Dedifferentiated amniotic fluid mesenchymal stem cell (primary cell): ENCODE measurements around the gene FLNB.

Experiments used
- DNase-seq: peaks from one replicate; pipeline ENCODE4 v3.0.0-alpha.2; 2016; ENCODE audit errors: extremely low spot score

FLNB gene

GRCh38 chr3:58179235-58180098 lies 171.2 kb downstream of the FLNB start:
- no peak for DNase-seq

- DNase-seq, result no peak
Observed at GRCh38 chr3:58180099-58180880, 172.1 kb downstream of the FLNB start.

- DNase-seq, result no peak
Observed at GRCh38 chr3:58180940-58181587, 172.8 kb downstream of the FLNB start.

- no peak for DNase-seq
Observed at GRCh38 chr3:58183221-58183620, 175.0 kb downstream of the FLNB start.

GRCh38 chr3:58183891-58184290 lies 175.7 kb downstream of the FLNB start:
- no peak for DNase-seq

- no peak for DNase-seq
Observed at GRCh38 chr3:58184309-58184981, 176.2 kb downstream of the FLNB start.

GRCh38 chr3:58184982-58185360 lies 176.7 kb downstream of the FLNB start:
- no peak for DNase-seq

- no peak for DNase-seq
Observed at GRCh38 chr3:58188173-58188564, 179.9 kb downstream of the FLNB start.

GRCh38 chr3:58188921-58189451 lies 180.8 kb downstream of the FLNB start:
- DNase-seq, result no peak

- no peak for DNase-seq
Observed at GRCh38 chr3:58189691-58190090, 181.5 kb downstream of the FLNB start.

- no peak for DNase-seq
Observed at GRCh38 chr3:58190291-58190690, 182.1 kb downstream of the FLNB start.

GRCh38 chr3:58190882-58191281 lies 182.7 kb downstream of the FLNB start:
- no peak for DNase-seq

GRCh38 chr3:58191361-58191991 lies 183.3 kb downstream of the FLNB start:
- DNase-seq, result no peak

- no peak for DNase-seq
Observed at GRCh38 chr3:58192069-58192468, 183.8 kb downstream of the FLNB start.

- no peak for DNase-seq
Observed at GRCh38 chr3:58193682-58194407, 185.6 kb downstream of the FLNB start.

GRCh38 chr3:58197588-58197987 lies 189.4 kb downstream of the FLNB start:
- DNase-seq, result no peak

- DNase-seq, result no peak
Observed at GRCh38 chr3:58198362-58198761, 190.1 kb downstream of the FLNB start.

- DNase-seq, result no peak
Observed at GRCh38 chr3:58198804-58199203, 190.6 kb downstream of the FLNB start.

GRCh38 chr3:58200121-58200709 lies 192.0 kb downstream of the FLNB start:
- no peak for DNase-seq

- DNase-seq, result no peak
Observed at GRCh38 chr3:58200846-58201355, 192.7 kb downstream of the FLNB start.
